Peyer's patch (tissue), 4 donors: Measurements from ENCODE around the gene CD53.

ENCODE experiments used
- POLR2A ChIP-seq, 2 donors: fragments of 450-650 bp; IDR thresholded peaks; one replicate each; pipeline ENCODE4 v1.5.1; 2017; ENCODE audit warnings: antibody characterized with exemption in 2 of 2, mild to moderate bottlenecking in 2 of 2, moderate library complexity in 2 of 2
- TF ChIP-seq, protein P1 (sequence below), 6 experiments: fragments of 450-650 bp in 4 of 6; fragments of 200-600 bp in 2 of 6; sonication (generic) in 1 of 6; IDR thresholded peaks; one replicate each; pipeline ENCODE4 v1.5.1; 2017 to 2019; ENCODE audit warnings: antibody characterized with exemption in 6 of 6, mild to moderate bottlenecking in 3 of 6, moderate library complexity in 1 of 6

DNA sequence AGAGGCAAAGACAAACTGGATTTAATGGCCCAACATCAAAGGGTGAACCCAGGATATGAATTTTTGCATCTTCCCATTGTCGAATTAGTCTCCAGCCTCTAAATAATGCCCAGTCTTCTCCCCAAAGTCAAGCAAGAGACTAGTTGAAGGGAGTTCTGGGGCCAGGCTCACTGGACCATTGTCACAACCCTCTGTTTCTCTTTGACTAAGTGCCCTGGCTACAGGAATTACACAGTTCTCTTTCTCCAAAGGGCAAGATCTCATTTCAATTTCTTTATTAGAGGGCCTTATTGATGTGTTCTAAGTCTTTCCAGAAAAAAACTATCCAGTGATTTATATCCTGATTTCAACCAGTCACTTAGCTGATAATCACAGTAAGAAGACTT is 26.5 kb downstream of the CD53 start:
- TF ChIP-seq, protein P1, sequence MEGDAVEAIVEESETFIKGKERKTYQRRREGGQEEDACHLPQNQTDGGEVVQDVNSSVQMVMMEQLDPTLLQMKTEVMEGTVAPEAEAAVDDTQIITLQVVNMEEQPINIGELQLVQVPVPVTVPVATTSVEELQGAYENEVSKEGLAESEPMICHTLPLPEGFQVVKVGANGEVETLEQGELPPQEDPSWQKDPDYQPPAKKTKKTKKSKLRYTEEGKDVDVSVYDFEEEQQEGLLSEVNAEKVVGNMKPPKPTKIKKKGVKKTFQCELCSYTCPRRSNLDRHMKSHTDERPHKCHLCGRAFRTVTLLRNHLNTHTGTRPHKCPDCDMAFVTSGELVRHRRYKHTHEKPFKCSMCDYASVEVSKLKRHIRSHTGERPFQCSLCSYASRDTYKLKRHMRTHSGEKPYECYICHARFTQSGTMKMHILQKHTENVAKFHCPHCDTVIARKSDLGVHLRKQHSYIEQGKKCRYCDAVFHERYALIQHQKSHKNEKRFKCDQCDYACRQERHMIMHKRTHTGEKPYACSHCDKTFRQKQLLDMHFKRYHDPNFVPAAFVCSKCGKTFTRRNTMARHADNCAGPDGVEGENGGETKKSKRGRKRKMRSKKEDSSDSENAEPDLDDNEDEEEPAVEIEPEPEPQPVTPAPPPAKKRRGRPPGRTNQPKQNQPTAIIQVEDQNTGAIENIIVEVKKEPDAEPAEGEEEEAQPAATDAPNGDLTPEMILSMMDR (IDR thresholded peaks at IDR 0.05), result no peak
- no peak for TF ChIP-seq POLR2A (IDR thresholded peaks at IDR 0.05)
